ENCODE results near the gene FBXO42. TPM values are rescaled to one million over a fixed set of nuclear protein-coding genes. Genes with fewer than 3 reads are reported as not detected.

The FBXO42 gene
- total and polyA plus RNA-seq, 2 of the 13 experiments (the other 11 are each of a cell fraction or from before 2014, with no cell fraction given) = 7.6 to 17.5 TPM

DNA sequence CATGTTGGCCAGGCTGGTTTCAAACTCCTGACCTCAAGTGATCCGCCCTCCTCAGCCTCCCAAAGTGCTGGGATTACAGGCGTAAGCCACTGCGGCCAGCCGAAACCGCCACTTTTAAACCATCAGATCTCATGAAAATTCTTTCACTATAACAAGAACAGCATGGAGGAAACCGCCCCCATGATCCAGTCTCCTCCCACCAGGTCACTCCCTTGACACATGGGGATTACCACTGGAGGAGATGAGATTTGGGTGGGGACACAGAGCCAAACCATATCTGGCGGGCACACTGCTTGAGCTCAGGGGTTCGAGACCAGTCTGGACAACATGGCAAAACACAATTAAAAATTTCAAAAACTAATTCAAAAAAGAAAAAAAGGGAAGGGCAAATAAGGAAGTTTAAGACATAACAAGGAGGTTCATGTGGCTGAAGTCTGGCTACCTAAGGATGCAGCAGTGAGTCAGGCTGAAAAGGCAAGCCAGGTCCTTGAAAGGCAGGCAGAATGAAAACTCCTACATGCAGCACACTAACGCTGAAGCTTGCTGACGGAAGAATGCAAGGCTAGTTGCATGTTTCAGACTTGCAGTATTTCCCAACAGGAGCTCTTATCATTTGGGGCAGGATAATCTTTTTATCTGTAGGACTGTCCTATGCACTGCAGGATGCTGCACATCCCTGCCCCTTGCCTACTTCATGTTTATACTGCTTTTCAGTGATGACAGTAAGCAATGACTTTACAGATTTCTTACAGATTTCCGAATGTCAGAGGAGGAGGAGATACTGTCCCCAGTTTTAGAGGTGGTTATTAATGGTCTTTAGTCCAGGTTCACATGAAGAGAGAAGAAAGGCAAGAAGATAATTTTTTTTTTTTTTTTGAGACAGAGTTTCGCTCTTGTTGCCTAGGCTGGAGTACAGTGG, 49.3 kb downstream of the FBXO42 start (continued):
- TF ChIP-seq ZNF781 (CRISPR knock-in tag; IDR thresholded peaks at IDR 0.05; ENCODE audit: borderline replicate concordance, not compliant biosample characterization) (no peak), TMF1 (CRISPR knock-in tag; IDR thresholded peaks at IDR 0.05; ENCODE audit: low read depth) (no peak), KLF11 (CRISPR knock-in tag; IDR thresholded peaks at IDR 0.05) (no peak), ZNF232 (CRISPR knock-in tag; IDR thresholded peaks at IDR 0.05; ENCODE audit: borderline replicate concordance) (no peak), ZNF816 (CRISPR knock-in tag; IDR thresholded peaks at IDR 0.05; ENCODE audit: borderline replicate concordance) (no peak), ZNF567 (CRISPR knock-in tag; IDR thresholded peaks at IDR 0.05; ENCODE audit: borderline replicate concordance) (no peak), SP140L (CRISPR knock-in tag; IDR thresholded peaks at IDR 0.05; ENCODE audit: borderline replicate concordance) (no peak), FOSL2 (CRISPR knock-in tag; IDR thresholded peaks at IDR 0.05) (no peak), ZNF501 (CRISPR knock-in tag; IDR thresholded peaks at IDR 0.05) (no peak)
- TF ChIP-seq, protein P1, sequence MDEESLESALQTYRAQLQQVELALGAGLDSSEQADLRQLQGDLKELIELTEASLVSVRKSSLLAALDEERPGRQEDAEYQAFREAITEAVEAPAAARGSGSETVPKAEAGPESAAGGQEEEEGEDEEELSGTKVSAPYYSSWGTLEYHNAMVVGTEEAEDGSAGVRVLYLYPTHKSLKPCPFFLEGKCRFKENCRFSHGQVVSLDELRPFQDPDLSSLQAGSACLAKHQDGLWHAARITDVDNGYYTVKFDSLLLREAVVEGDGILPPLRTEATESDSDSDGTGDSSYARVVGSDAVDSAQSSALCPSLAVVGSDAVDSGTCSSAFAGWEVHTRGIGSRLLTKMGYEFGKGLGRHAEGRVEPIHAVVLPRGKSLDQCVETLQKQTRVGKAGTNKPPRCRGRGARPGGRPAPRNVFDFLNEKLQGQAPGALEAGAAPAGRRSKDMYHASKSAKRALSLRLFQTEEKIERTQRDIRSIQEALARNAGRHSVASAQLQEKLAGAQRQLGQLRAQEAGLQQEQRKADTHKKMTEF (CRISPR knock-in tag; IDR thresholded peaks at IDR 0.05) = no peak

DNA sequence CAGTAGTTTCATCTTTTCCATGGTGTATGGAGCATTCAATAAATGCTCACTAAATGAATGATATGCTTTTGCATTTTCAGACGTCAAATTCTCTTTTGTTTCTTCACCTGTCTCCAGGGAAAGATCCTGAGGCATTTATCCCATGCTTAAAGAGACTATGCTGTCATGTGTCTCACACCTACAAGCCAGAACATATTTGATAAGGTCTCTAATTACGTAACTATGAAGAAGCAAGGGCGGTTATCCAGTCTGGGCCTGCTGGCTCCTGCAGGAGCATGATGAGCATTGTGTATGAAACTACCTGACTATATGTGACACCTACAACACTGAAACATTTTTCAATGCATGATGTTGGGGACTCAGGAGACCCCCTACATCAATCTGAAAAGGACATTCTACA, 51.8 kb downstream of the FBXO42 start:
- DNase-seq (ENCODE audit: low spot score) (no peak), FAIRE-seq (no peak), ATAC-seq (no peak)
- WGBS (ENCODE audit: low lambda C conversion rate) = 97% methylated on average over 3 of the region's 3 CpGs
- BruUV-seq (replicated peaks) = no TSS peak
- H3K27me3 ChIP-seq (ENCODE audit: control insufficient read depth in 1 of 2, insufficient read depth in 2 of 2, low read length in 2 of 2) = no peaks in the 10 kb centered on the region
- H3K4me3 ChIP-seq (replicated peaks in 1 of 3; ENCODE audit: insufficient read depth in 1 of 3, low read depth in 2 of 3, low read length in 3 of 3) = no peak overlapping the region
- no peaks in the 10 kb centered on the region for H4K20me1 ChIP-seq (ENCODE audit: insufficient read depth, low read length)
- POLR2A ChIA-PET = no interaction called here
- CTCF ChIA-PET (ENCODE audit: low intra/inter-chr PET ratio, low total read pairs) = no interaction called here
- no peak overlapping the region for H3K27ac ChIP-seq (ENCODE audit: extremely low read length, insufficient read depth, low read length)
- H3K36me3 ChIP-seq (replicated peaks in 1 of 2; ENCODE audit: control insufficient read depth in 1 of 2, insufficient read depth in 2 of 2, low read length in 2 of 2) = peaks cover 7 to 41% of the 10 kb centered on the region in 2 experiments; a peak in 4 of 5 replicates
- H2AFZ ChIP-seq (ENCODE audit: low read length) = no peak overlapping the region
- TF ChIP-seq ZNF577 (CRISPR knock-in tag; IDR thresholded peaks at IDR 0.05; ENCODE audit: borderline replicate concordance, low read depth) = no peak
- no peak for TF ChIP-seq ZSCAN30 (CRISPR knock-in tag; IDR thresholded peaks at IDR 0.05)
- no peak for TF ChIP-seq ZNF12 (CRISPR knock-in tag; IDR thresholded peaks at IDR 0.05)
- no peak for TF ChIP-seq ZSCAN29 (CRISPR knock-in tag; conservative IDR thresholded peaks at IDR 0.05)
- no peak for TF ChIP-seq ZNF205 (CRISPR knock-in tag; IDR thresholded peaks at IDR 0.05)
- TF ChIP-seq FOSL2 (CRISPR knock-in tag; IDR thresholded peaks at IDR 0.05) = no peak
- TF ChIP-seq KLF12 (CRISPR knock-in tag; IDR thresholded peaks at IDR 0.05; ENCODE audit: borderline replicate concordance) = no peak
- no peak for TF ChIP-seq RXRB (CRISPR knock-in tag; IDR thresholded peaks at IDR 0.05; ENCODE audit: borderline replicate concordance)
- TF ChIP-seq, protein P2, sequence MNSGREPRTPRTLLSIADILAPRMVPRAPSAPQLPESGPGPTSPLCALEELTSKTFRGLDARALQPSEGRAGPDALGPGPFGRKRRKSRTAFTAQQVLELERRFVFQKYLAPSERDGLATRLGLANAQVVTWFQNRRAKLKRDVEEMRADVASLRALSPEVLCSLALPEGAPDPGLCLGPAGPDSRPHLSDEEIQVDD (CRISPR knock-in tag; IDR thresholded peaks at IDR 0.05; ENCODE audit: borderline replicate concordance) = no peak
- no peak for TF ChIP-seq ZSCAN25 (CRISPR knock-in tag; IDR thresholded peaks at IDR 0.05)
- intact Hi-C loops (cut with micrococcal nuclease; ENCODE audit: unreplicated experiment) (no loop called here), in situ Hi-C loops (cut with HindIII; ENCODE audit: extremely low pct_ligation_motif_present, low pct_unique_long_range_greater_than_20kb) (no loop called here)
- no peaks in the 10 kb centered on the region for H3K79me2 ChIP-seq (ENCODE audit: insufficient read depth, low read length)
- H3K4me2 ChIP-seq (ENCODE audit: low read depth, low read length) = no peak overlapping the region
- H3K9ac ChIP-seq (ENCODE audit: insufficient read depth, low read depth, low read length) = no peak overlapping the region
- no peaks in the 10 kb centered on the region for H3K9me3 ChIP-seq (ENCODE audit: low read length)
- H3K4me1 ChIP-seq (ENCODE audit: insufficient read depth, low read length) = no peaks in the 10 kb centered on the region
